HUES64 (cell line): ENCODE results near the gene NAE1.

Experiments used
- H3K27ac ChIP-seq: 2 replicates; pipeline ENCODE4 v1.7.0; 2013; ENCODE audit warnings: low read depth, low read length, inconsistent platforms
- H3K27me3 ChIP-seq: 2 replicates; pipeline ENCODE4 v1.6.1; 2013; ENCODE audit warnings: mild to moderate bottlenecking, low read length; ENCODE audit not compliant: insufficient read depth
- H3K36me3 ChIP-seq: 2 replicates; pipeline ENCODE4 v1.6.1; 2013; ENCODE audit warnings: mild to moderate bottlenecking, low read length; ENCODE audit not compliant: insufficient read depth
- H3K4me1 ChIP-seq: 2 replicates; pipeline ENCODE4 v1.6.1; 2013; ENCODE audit warnings: mild to moderate bottlenecking, low read length, moderate library complexity; ENCODE audit not compliant: insufficient read depth
- H3K4me3 ChIP-seq: 2 replicates; pipeline ENCODE4 v1.5.1; 2013; ENCODE audit warnings: mild to moderate bottlenecking, low read length, moderate library complexity
- H3K9ac ChIP-seq: 2 replicates; pipeline ENCODE4 v1.6.1; 2013; ENCODE audit warnings: mild to moderate bottlenecking, low read depth, low read length
- H3K9me3 ChIP-seq: 2 replicates; pipeline ENCODE4 v1.6.1; 2013; ENCODE audit warnings: low read depth, low read length; ENCODE audit not compliant: insufficient read depth
- WGBS: fragments of 150-250, 120-280 bp; methylation state at CpG from one replicate; pipeline ENCODE4 v1.1.7; 2013; ENCODE audit warnings: missing lambda C conversion rate; 5-methylcytosine and 5-hydroxymethylcytosine counted together

Gene NAE1

GRCh38 chr16:66754211-66754610, 76.6 kb downstream of the NAE1 start:
- H3K9me3 ChIP-seq, result no peaks in the 10 kb centered on the region
- no peak overlapping the region for H3K9ac ChIP-seq
- H3K27ac ChIP-seq, result no peak overlapping the region
- peaks cover 12% of the 10 kb centered on the region for H3K36me3 ChIP-seq
- 89% methylated on average over 2 of the region's 2 CpGs for WGBS
- peaks cover 12% of the 10 kb centered on the region for H3K4me1 ChIP-seq
- H3K4me3 ChIP-seq, result no peak overlapping the region
- peaks cover 7% of the 10 kb centered on the region; the same call in 1 of the 2 replicates for H3K27me3 ChIP-seq

GRCh38 chr16:66752958-66753357, 77.8 kb downstream of the NAE1 start:
- Histone ChIP-seq H3K36me3 (peaks cover 24% of the 10 kb centered on the region), H3K27ac (no peak overlapping the region), H3K4me3 (no peak overlapping the region), H3K27me3 (peaks cover 7% of the 10 kb centered on the region; the same call in 1 of the 2 replicates), H3K9ac (no peak overlapping the region), H3K9me3 (no peaks in the 10 kb centered on the region), H3K4me1 (peaks cover 12% of the 10 kb centered on the region)
- 96% methylated on average over 2 of the region's 2 CpGs for WGBS
